AG04450 (cell line): ENCODE results near the gene ROGDI. TPM values are rescaled to one million over a fixed set of nuclear protein-coding genes. Genes with fewer than 3 reads are reported as not detected.

Experiments used
- CTCF ChIA-PET: fragments of 300-600, 350-600 bp; formaldehyde crosslinking; extraction: SDS; loops from one replicate; lab custom pipeline; 2022; ENCODE audit warnings: antibody characterized with exemption, inconsistent platforms; lab: Charles Lee
- POLR2A ChIA-PET: fragments of 350-600 bp; formaldehyde crosslinking; extraction: SDS; loops from one replicate; lab custom pipeline; 2021; ENCODE audit warnings: antibody characterized with exemption, inconsistent platforms; lab: Yijun Ruan, JAX
- DNase-seq: peaks from one replicate; pipeline ENCODE4 v3.0.0-alpha.2; 2011; ENCODE audit warnings: low read depth, low spot score
- H3K27ac ChIP-seq: one replicate; pipeline ENCODE4 v1.5.1; 2012; ENCODE audit warnings: low read depth, low read length, control low read depth
- H3K27me3 ChIP-seq: one replicate; pipeline ENCODE4 v1.6.0; 2012; ENCODE audit warnings: low read length; ENCODE audit not compliant: control insufficient read depth, insufficient read depth
- H3K4me3 ChIP-seq: 2 replicates; pipeline ENCODE4 v1.5.1; 2011; ENCODE audit warnings: mild to moderate bottlenecking, low read depth, low read length, control low read depth
- H3K9me3 ChIP-seq: 2 replicates; pipeline ENCODE4 v1.5.1; 2012; ENCODE audit warnings: low read length; ENCODE audit not compliant: control insufficient read depth, insufficient read depth
- polyA plus RNA-seq: library from polyadenylated mRNA; depleted of rRNA; stranded (reverse); fragments of >200 nt; gene quantifications from 2 replicates; pipeline ENCODE4 v1.2.3, GENCODE V29; 2011
- TF ChIP-seq, protein P1 (sequence below): IDR thresholded peaks from 2 replicates; pipeline ENCODE4 v1.5.1; 2011; ENCODE audit warnings: low read depth, low read length, control low read depth, inconsistent platforms

Gene ROGDI
- polyA plus RNA-seq, 1 experiment, result 9.2 TPM

GRCh38 chr16:4798456-4798855, 4.0 kb downstream of the ROGDI start:
- TF ChIP-seq, protein P1, sequence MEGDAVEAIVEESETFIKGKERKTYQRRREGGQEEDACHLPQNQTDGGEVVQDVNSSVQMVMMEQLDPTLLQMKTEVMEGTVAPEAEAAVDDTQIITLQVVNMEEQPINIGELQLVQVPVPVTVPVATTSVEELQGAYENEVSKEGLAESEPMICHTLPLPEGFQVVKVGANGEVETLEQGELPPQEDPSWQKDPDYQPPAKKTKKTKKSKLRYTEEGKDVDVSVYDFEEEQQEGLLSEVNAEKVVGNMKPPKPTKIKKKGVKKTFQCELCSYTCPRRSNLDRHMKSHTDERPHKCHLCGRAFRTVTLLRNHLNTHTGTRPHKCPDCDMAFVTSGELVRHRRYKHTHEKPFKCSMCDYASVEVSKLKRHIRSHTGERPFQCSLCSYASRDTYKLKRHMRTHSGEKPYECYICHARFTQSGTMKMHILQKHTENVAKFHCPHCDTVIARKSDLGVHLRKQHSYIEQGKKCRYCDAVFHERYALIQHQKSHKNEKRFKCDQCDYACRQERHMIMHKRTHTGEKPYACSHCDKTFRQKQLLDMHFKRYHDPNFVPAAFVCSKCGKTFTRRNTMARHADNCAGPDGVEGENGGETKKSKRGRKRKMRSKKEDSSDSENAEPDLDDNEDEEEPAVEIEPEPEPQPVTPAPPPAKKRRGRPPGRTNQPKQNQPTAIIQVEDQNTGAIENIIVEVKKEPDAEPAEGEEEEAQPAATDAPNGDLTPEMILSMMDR, result no peak
- H3K27me3 ChIP-seq, result no peaks in the 10 kb centered on the region
- H3K27ac ChIP-seq, result no peak overlapping the region
- DNase-seq, result no peak
- POLR2A ChIA-PET, result no interaction called here
- CTCF ChIA-PET, result no interaction called here
- no peak overlapping the region for H3K4me3 ChIP-seq
- H3K9me3 ChIP-seq, result no peaks in the 10 kb centered on the region; the same call in 1 of the 2 replicates

DNA sequence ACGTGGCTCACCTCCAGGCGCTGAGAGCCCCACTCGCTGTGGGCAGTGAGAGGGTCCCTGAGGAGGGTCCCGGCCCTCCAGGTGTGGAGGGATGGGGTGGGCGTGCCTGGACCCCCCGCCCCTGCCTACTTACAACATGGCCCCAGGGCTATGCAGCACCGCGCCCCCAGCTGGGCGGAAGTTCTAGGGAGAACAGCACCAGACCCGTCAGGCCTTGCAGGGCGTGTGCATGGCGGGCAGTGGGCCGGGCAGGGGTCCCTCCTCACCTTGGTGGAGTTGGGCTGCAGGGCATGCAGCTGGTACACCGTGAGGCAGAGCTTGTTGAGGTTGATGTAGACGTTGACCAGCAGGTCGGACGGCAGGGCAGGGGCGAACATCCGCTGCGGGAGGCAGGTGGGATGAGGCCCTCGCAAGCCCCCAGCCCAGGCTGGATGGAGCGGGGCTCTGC, 4.6 kb downstream of the ROGDI start:
- CTCF ChIA-PET, result no interaction called here
- DNase-seq, result no peak
- H3K4me3 ChIP-seq, result no peak overlapping the region
- H3K27me3 ChIP-seq, result no peaks in the 10 kb centered on the region
- H3K9me3 ChIP-seq, result no peaks in the 10 kb centered on the region; the same call in 1 of the 2 replicates
- POLR2A ChIA-PET, result no interaction called here
- TF ChIP-seq, protein P1, result no peak
- no peak overlapping the region for H3K27ac ChIP-seq

DNA sequence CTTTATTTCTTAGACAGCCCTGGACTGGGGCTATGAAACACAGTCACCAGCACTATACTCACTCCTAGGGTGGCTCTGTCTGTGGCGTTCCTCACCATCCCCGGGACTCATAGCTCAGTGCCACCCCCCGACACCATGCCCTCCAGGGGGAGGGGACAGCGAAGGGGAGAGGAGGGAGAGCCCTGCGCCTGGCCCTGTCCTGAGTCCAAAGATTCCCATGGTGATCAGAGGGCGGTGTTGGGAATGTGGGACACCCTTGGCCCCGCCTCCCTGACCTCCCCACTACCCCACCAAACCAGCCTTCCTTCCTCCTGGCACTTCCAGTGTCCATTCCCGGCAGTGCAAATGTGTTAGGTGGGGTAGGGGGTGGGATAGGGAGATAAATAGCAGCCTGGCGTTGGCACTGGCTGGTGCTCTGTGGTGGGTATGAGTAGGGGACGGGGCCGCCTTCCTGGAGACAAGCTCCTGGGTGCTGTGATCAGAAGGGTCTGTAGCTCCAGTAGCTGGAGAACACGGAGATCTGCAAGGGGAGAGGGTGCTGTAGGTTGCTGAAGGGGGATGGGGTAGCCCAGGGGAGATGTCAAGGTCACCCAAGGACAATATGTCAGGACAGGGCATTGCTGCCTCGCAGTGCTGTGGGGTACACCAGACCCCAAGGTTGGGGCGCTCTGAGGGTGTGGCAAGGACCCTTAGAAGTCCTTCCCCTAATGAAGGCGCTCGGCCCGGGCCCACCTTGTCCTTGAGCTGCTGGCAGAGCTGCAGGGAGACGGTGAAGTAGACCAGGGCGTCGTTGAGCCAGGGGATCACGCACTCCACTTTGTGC, 5.2 kb downstream of the ROGDI start:
- no peak overlapping the region for H3K27ac ChIP-seq
- DNase-seq, result no peak
- H3K4me3 ChIP-seq, result no peak overlapping the region
- no peaks in the 10 kb centered on the region for H3K27me3 ChIP-seq
- ChIA-PET CTCF (no interaction called here), POLR2A (interaction anchor here (0.8 kb wide), 1 partner anchor 24 kb away, joined by 3 read pairs; no protein-coding TSS in a partner anchor)
- TF ChIP-seq, protein P1, result no peak
- no peaks in the 10 kb centered on the region; the same call in 1 of the 2 replicates for H3K9me3 ChIP-seq

- H3K27ac ChIP-seq, result no peak overlapping the region
- TF ChIP-seq, protein P1, result no peak
- no peak for DNase-seq
- no peak overlapping the region for H3K4me3 ChIP-seq
- no peaks in the 10 kb centered on the region; the same call in 1 of the 2 replicates for H3K9me3 ChIP-seq
- CTCF ChIA-PET, result no interaction called here
- POLR2A ChIA-PET, result interaction anchor here (0.8 kb wide), 1 partner anchor 23 kb away, joined by 3 read pairs; no protein-coding TSS in a partner anchor
- no peaks in the 10 kb centered on the region for H3K27me3 ChIP-seq
These were observed 6.4 kb downstream of the ROGDI start for GRCh38 chr16:4795828-4796572.
